NCI-H82 (cell line): Measurements from ENCODE around the gene CPLX1.
"Not testable (repeated sequence)": the region's sequence is repeated elsewhere in the genome, so short reads cannot be mapped to it uniquely, and the experiment has no call there.

ENCODE experiments used
- DNase-seq: peaks from one replicate; lab custom pipeline; 2025; lab: John Stamatoyannopoulos, UW

CPLX1 gene

GRCh38 chr4:776743-777441, 49.0 kb downstream of the CPLX1 start:
- DNase-seq = no peak

GRCh38 chr4:775485-775884, 50.4 kb downstream of the CPLX1 start:
- peak; percentile 36 for DNase-seq

GRCh38 chr4:774419-775092, 51.4 kb downstream of the CPLX1 start:
- DNase-seq = not testable (repeated sequence)

GRCh38 chr4:773214-773613, 52.7 kb downstream of the CPLX1 start:
- DNase-seq = no peak

GRCh38 chr4:772776-773175, 53.2 kb downstream of the CPLX1 start:
- no peak for DNase-seq

GRCh38 chr4:772118-772517, 53.8 kb downstream of the CPLX1 start:
- DNase-seq = no peak

GRCh38 chr4:771464-771863, 54.5 kb downstream of the CPLX1 start:
- no peak for DNase-seq

GRCh38 chr4:770022-770421, 55.9 kb downstream of the CPLX1 start:
- no peak for DNase-seq

GRCh38 chr4:769511-769910, 56.4 kb downstream of the CPLX1 start:
- DNase-seq = no peak

- DNase-seq = no peak
Measured at GRCh38 chr4:768995-769394, 56.9 kb downstream of the CPLX1 start.

GRCh38 chr4:768076-768475, 57.9 kb downstream of the CPLX1 start:
- DNase-seq = no peak

GRCh38 chr4:766559-767283, 59.2 kb downstream of the CPLX1 start:
- no peak for DNase-seq

- no peak for DNase-seq
Measured at GRCh38 chr4:766152-766515, 59.8 kb downstream of the CPLX1 start.

- DNase-seq = no peak
Measured at GRCh38 chr4:764405-765169, 61.3 kb downstream of the CPLX1 start.

GRCh38 chr4:763922-764321, 62.0 kb downstream of the CPLX1 start:
- no peak for DNase-seq

GRCh38 chr4:763191-763810, 62.6 kb downstream of the CPLX1 start:
- DNase-seq = no peak

- DNase-seq = peak; percentile 7
Measured at GRCh38 chr4:762211-763190, 63.4 kb downstream of the CPLX1 start.

GRCh38 chr4:761739-762138, 64.2 kb downstream of the CPLX1 start:
- no peak for DNase-seq

GRCh38 chr4:761086-761485, 64.8 kb downstream of the CPLX1 start:
- DNase-seq = no peak

- DNase-seq = no peak
Measured at GRCh38 chr4:760616-761015, 65.3 kb downstream of the CPLX1 start.

- DNase-seq = not testable (repeated sequence)
Measured at GRCh38 chr4:759810-760209, 66.1 kb downstream of the CPLX1 start.
